Hepatocyte (in vitro differentiated cells): ENCODE results near the gene CPB2. TPM values are rescaled to one million over a fixed set of nuclear protein-coding genes. Genes with fewer than 3 reads are reported as not detected.

Source experiments
- DNase-seq: peaks from one replicate; pipeline ENCODE4 v3.0.0-alpha.2; 2016; ENCODE audit warnings: low spot score
- H2AFZ ChIP-seq: fragments of 200-600 bp; sonication (generic); 2 replicates; pipeline ENCODE4 v1.6.0; 2016; ENCODE audit warnings: antibody characterized with exemption, mild to moderate bottlenecking
- H3K27ac ChIP-seq: fragments of 200-600 bp; sonication (generic); 2 replicates; pipeline ENCODE4 v1.5.1; 2016; ENCODE audit warnings: mild to moderate bottlenecking
- H3K27me3 ChIP-seq: fragments of 200-600 bp; sonication (generic); 2 replicates; pipeline ENCODE4 v1.6.1; 2016
- H3K36me3 ChIP-seq: fragments of 200-600 bp; sonication (generic); replicated peaks from 2 replicates; pipeline ENCODE4 v1.5.1; 2016; ENCODE audit warnings: low read depth; ENCODE audit not compliant: insufficient read depth
- H3K4me1 ChIP-seq: fragments of 200-600 bp; sonication (generic); 2 replicates; pipeline ENCODE4 v1.5.1; 2016; ENCODE audit warnings: mild to moderate bottlenecking, moderate library complexity; ENCODE audit not compliant: insufficient read depth
- H3K4me2 ChIP-seq: fragments of 200-600 bp; sonication (generic); 2 replicates; pipeline ENCODE4 v1.6.0; 2016
- H3K4me3 ChIP-seq: fragments of 200-600 bp; sonication (generic); 2 replicates; pipeline ENCODE4 v1.5.1; 2016; ENCODE audit warnings: mild to moderate bottlenecking
- H3K79me2 ChIP-seq: fragments of 200-600 bp; sonication (generic); 2 replicates; pipeline ENCODE4 v1.6.0; 2017; ENCODE audit warnings: mild to moderate bottlenecking
- H3K9me2 ChIP-seq: fragments of 200-600 bp; sonication (generic); replicated peaks from 2 replicates; pipeline ENCODE4 v1.6.0; 2017; ENCODE audit warnings: mild to moderate bottlenecking; ENCODE audit not compliant: insufficient read depth
- H3K9me3 ChIP-seq: fragments of 200-600 bp; sonication (generic); 2 replicates; pipeline ENCODE4 v1.5.1; 2016; ENCODE audit warnings: low read depth, mild to moderate bottlenecking
- H4K20me1 ChIP-seq: fragments of 200-600 bp; sonication (generic); 2 replicates; pipeline ENCODE4 v1.6.0; 2016; ENCODE audit warnings: mild to moderate bottlenecking; ENCODE audit not compliant: insufficient read depth, poor library complexity, severe bottlenecking
- CTCF ChIP-seq: fragments of 200-600 bp; sonication (generic); IDR thresholded peaks from 2 replicates; pipeline ENCODE4 v1.5.1; 2016; ENCODE audit warnings: antibody characterized with exemption, mild to moderate bottlenecking; ENCODE audit not compliant: poor library complexity
- EZH2 ChIP-seq: fragments of 200-600 bp; sonication (generic); IDR thresholded peaks from 2 replicates; pipeline ENCODE4 v1.6.1; 2016; ENCODE audit warnings: antibody characterized with exemption, mild to moderate bottlenecking, borderline replicate concordance
- EZH2phosphoT487 ChIP-seq: fragments of 200-600 bp; sonication (generic); IDR thresholded peaks from one replicate; pipeline ENCODE4 v1.6.1; 2018; ENCODE audit warnings: antibody characterized with exemption, mild to moderate bottlenecking, low read depth, moderate library complexity; ENCODE audit not compliant: unreplicated experiment, severe bottlenecking
- WGBS: methylation state at CpG from one replicate; pipeline ENCODE4 v1.1.6; 2016; ENCODE audit warnings: low lambda C conversion rate; ENCODE audit errors: missing lambda C conversion rate; 5-methylcytosine and 5-hydroxymethylcytosine counted together
- polyA plus RNA-seq: library from polyadenylated mRNA; unstranded; fragments of >200 nt; fragmentation: Nextera tagmentation; extraction: Ambion mirVana; gene quantifications from 2 replicates; pipeline ENCODE4 v1.2.1, GENCODE V29; 2016
- total RNA-seq: library from RNA; depleted of rRNA; stranded (reverse); fragments of >200 nt; gene quantifications from 2 replicates; pipeline ENCODE4 v1.2.3, GENCODE V29; 2014

The CPB2 gene
- total and polyA plus RNA-seq, 2 experiments from 2014 or later: 43.3 to 54.6 TPM

DNA sequence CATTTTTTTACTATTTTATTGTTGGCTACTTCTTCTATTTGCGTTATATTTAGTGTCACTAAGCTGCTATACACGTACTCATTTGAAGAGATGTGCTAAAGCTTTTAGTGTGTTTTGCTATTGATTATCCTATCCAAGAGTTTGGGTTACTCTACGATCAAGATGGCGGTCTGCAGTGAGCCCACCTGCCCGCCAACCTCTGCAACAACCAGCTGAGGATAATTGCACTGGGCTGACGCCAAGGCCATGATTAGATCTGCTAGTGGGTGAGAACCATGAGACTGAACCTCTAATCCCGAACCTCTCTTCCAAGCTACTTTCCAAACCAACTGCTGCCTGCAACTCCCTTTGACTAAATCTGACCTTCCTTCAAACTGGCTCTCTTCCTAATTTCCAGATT, 1.8 kb downstream of the CPB2 start:
- Histone ChIP-seq H3K9me3 (no peaks in the 10 kb centered on the region), H3K79me2 (no peaks in the 10 kb centered on the region), H3K4me2 (peak overlapping the region; percentile 12), H4K20me1 (no peaks in the 10 kb centered on the region), H3K4me3 (no peak overlapping the region), H2AFZ (no peak overlapping the region), H3K9me2 (no peaks in the 10 kb centered on the region), H3K36me3 (no peaks in the 10 kb centered on the region), H3K27me3 (no peaks in the 10 kb centered on the region), H3K27ac (no peak overlapping the region), H3K4me1 (no peaks in the 10 kb centered on the region)
- DNase-seq: no peak
- WGBS: 92% methylated on average over 7 of the region's 7 CpGs
- no peak for TF ChIP-seq CTCF
- TF ChIP-seq EZH2phosphoT487: no peak
- no peak for TF ChIP-seq EZH2

- no peak overlapping the region for H3K4me2 ChIP-seq
These were observed 2.6 kb downstream of the CPB2 start for GRCh38 chr13:46102255-46102605.

GRCh38 chr13:46101484-46102254, 3.2 kb downstream of the CPB2 start:
- Histone ChIP-seq H3K9me3 (no peaks in the 10 kb centered on the region), H4K20me1 (no peaks in the 10 kb centered on the region), H3K36me3 (no peaks in the 10 kb centered on the region), H3K27ac (no peak overlapping the region), H3K4me1 (no peaks in the 10 kb centered on the region), H2AFZ (no peak overlapping the region), H3K9me2 (no peaks in the 10 kb centered on the region), H3K79me2 (no peaks in the 10 kb centered on the region), H3K27me3 (no peaks in the 10 kb centered on the region), H3K4me3 (no peak overlapping the region), H3K4me2 (no peak overlapping the region)
- 68% methylated on average over 8 of the region's 8 CpGs for WGBS
- no peak for DNase-seq
- TF ChIP-seq EZH2 (no peak), CTCF (no peak), EZH2phosphoT487 (no peak)

More at GRCh38 chr13:46102255-46102605, 2.6 kb downstream of the CPB2 start:
- H3K9me2 ChIP-seq: no peaks in the 10 kb centered on the region
- no peaks in the 10 kb centered on the region for H3K9me3 ChIP-seq
- H2AFZ ChIP-seq: no peak overlapping the region
- H3K27me3 ChIP-seq: no peaks in the 10 kb centered on the region
- no peaks in the 10 kb centered on the region for H3K36me3 ChIP-seq
- no peak for DNase-seq
- no peak overlapping the region for H3K4me3 ChIP-seq
- H3K79me2 ChIP-seq: no peaks in the 10 kb centered on the region
- no peaks in the 10 kb centered on the region for H4K20me1 ChIP-seq
- TF ChIP-seq EZH2phosphoT487: no peak
- no peak for TF ChIP-seq EZH2
- no peak for TF ChIP-seq CTCF
- no peak overlapping the region for H3K27ac ChIP-seq
- H3K4me1 ChIP-seq: no peaks in the 10 kb centered on the region
